ENCODE measurements around the gene UCP3.

DNA sequence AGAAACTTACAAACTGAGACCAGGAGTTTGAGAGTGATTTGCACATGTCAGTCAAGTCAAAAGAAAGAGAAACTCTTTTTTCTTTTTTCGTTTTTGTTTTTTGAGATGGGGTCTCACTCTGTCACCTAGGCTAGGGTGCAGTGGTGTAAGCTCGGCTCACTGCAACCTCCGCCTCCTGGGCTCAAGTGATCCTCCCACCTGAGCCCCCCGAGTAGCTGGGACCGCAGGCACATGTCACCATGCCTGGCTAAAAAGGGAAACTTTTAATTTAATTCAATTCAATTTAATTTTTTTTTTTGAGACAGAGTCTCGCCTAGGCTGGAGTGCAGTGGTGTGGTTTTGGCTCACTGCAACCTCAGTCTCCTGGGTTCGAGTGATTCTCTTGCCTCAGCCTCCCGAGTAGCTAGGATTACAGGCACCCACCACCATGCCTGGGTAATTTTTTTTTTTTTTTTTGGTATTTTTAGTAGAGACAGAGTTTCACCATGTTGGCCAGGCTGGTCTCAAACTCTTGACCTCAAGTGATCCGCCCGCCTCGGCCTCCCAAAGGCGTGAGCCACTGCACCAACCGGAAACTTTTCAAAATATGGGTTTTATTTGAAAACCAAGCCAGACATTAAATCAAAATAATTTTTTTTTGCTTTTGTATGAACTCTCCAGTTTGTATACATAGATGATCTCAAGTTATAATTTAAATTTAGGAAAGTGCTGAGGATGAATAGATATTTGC, 9.9 kb downstream of the UCP3 start:
- TF ChIP-seq, protein P1, sequence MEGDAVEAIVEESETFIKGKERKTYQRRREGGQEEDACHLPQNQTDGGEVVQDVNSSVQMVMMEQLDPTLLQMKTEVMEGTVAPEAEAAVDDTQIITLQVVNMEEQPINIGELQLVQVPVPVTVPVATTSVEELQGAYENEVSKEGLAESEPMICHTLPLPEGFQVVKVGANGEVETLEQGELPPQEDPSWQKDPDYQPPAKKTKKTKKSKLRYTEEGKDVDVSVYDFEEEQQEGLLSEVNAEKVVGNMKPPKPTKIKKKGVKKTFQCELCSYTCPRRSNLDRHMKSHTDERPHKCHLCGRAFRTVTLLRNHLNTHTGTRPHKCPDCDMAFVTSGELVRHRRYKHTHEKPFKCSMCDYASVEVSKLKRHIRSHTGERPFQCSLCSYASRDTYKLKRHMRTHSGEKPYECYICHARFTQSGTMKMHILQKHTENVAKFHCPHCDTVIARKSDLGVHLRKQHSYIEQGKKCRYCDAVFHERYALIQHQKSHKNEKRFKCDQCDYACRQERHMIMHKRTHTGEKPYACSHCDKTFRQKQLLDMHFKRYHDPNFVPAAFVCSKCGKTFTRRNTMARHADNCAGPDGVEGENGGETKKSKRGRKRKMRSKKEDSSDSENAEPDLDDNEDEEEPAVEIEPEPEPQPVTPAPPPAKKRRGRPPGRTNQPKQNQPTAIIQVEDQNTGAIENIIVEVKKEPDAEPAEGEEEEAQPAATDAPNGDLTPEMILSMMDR (IDR thresholded peaks at IDR 0.05; ENCODE audit: borderline replicate concordance, extremely low read depth, low read length, poor library complexity, severe bottlenecking), result no peak
- no peak for TF ChIP-seq EZH2 (IDR thresholded peaks at IDR 0.05; ENCODE audit: borderline replicate concordance, low read depth, low read length, severe bottlenecking)
